OCI-LY1 (cell line): ENCODE data around the gene ENPP7.
"Not testable (repeated sequence)": the region's sequence is repeated elsewhere in the genome, so short reads cannot be mapped to it uniquely, and the experiment has no call there.

Source experiments
- H2AFZ ChIP-seq: fragments of 200-600 bp; sonication (generic), shearing (Covaris generic); 2 replicates; pipeline ENCODE4 v1.6.0; 2014; ENCODE audit warnings: antibody characterized with exemption, mild to moderate bottlenecking, low read length
- H3F3A ChIP-seq: fragments of 200-600 bp; sonication (generic), shearing (Covaris generic); 2 replicates; pipeline ENCODE4 v1.6.0; 2014; ENCODE audit warnings: mild to moderate bottlenecking, antibody characterized with exemption, low read length, moderate library complexity; ENCODE audit not compliant: insufficient read depth
- H3K27ac ChIP-seq: fragments of 200-600 bp; sonication (generic); 2 replicates; pipeline ENCODE4 v1.5.1; 2014; ENCODE audit warnings: low read length, mixed run types, mild to moderate bottlenecking, low read depth; ENCODE audit not compliant: poor library complexity, severe bottlenecking
- H3K27me3 ChIP-seq: fragments of 200-600 bp; sonication (generic); 2 replicates; pipeline ENCODE4 v1.6.0; 2014; ENCODE audit warnings: antibody characterized with exemption, mild to moderate bottlenecking, low read length, moderate library complexity; ENCODE audit not compliant: insufficient read depth
- H3K36me3 ChIP-seq: fragments of 200-600 bp; sonication (generic); 2 replicates; pipeline ENCODE4 v1.6.1; 2014; ENCODE audit warnings: mild to moderate bottlenecking, antibody characterized with exemption, low read length, moderate library complexity, mixed read lengths; ENCODE audit not compliant: insufficient read depth
- H3K4me1 ChIP-seq: fragments of 200-600 bp; sonication (generic); 2 replicates; pipeline ENCODE4 v1.5.1; 2014; ENCODE audit warnings: mild to moderate bottlenecking, low read length, moderate library complexity; ENCODE audit not compliant: insufficient read depth, severe bottlenecking
- H3K4me2 ChIP-seq: fragments of 200-600 bp; sonication (generic), shearing (Covaris generic); 2 replicates; pipeline ENCODE4 v1.6.1; 2014; ENCODE audit warnings: low read length
- H3K4me3 ChIP-seq: fragments of 200-600 bp; sonication (generic); 2 replicates; pipeline ENCODE4 v1.5.1; 2014; ENCODE audit warnings: low read length, low read depth, mild to moderate bottlenecking, mixed read lengths; ENCODE audit not compliant: poor library complexity, severe bottlenecking
- H3K79me2 ChIP-seq: fragments of 200-600 bp; shearing (Covaris generic); 2 replicates; pipeline ENCODE4 v1.6.1; 2016; ENCODE audit warnings: mixed run types, low read length, mixed read lengths; ENCODE audit not compliant: insufficient read depth
- H3K9ac ChIP-seq: fragments of 200-600 bp; sonication (generic), shearing (Covaris generic); 2 replicates; pipeline ENCODE4 v1.6.1; 2014; ENCODE audit warnings: mild to moderate bottlenecking, low read length, mixed read lengths
- H3K9me2 ChIP-seq: fragments of 200-600 bp; sonication (generic), shearing (Covaris generic); 2 replicates; pipeline ENCODE4 v1.6.1; 2014; ENCODE audit warnings: low read depth, mild to moderate bottlenecking, low read length, mixed read lengths
- H3K9me3 ChIP-seq: fragments of 200-600 bp; shearing (Covaris generic); 2 replicates; pipeline ENCODE4 v1.6.1; 2014; ENCODE audit warnings: low read length, mixed read lengths
- H4K20me1 ChIP-seq: fragments of 200-600 bp; sonication (generic), shearing (Covaris generic); 2 replicates; pipeline ENCODE4 v1.6.0; 2016; ENCODE audit warnings: mild to moderate bottlenecking, low read length; ENCODE audit not compliant: insufficient read depth
- CTCF ChIP-seq: fragments of 200-600 bp; sonication (generic), shearing (Covaris generic); IDR thresholded peaks from 2 replicates; pipeline ENCODE4 v1.5.1; 2017; ENCODE audit warnings: mild to moderate bottlenecking, antibody characterized with exemption, low read length, moderate library complexity, mixed read lengths
- EZH2 ChIP-seq: fragments of 200-600 bp; sonication (generic), shearing (Covaris generic); IDR thresholded peaks from 2 replicates; pipeline ENCODE4 v1.8.0; 2017; ENCODE audit warnings: borderline replicate concordance, mixed run types, mild to moderate bottlenecking, antibody characterized with exemption, low read length, moderate library complexity, mixed read lengths

The ENPP7 gene

GRCh38 chr17:79765708-79766107 is 35.0 kb downstream of the ENPP7 start:
- no peak overlapping the region for H3K4me2 ChIP-seq
- no peaks in the 10 kb centered on the region for H3K79me2 ChIP-seq
- no peak for TF ChIP-seq EZH2
- TF ChIP-seq CTCF = no peak
- H3F3A ChIP-seq = no peaks in the 10 kb centered on the region
- H4K20me1 ChIP-seq = no peaks in the 10 kb centered on the region
- H3K27me3 ChIP-seq = peaks cover 10% of the 10 kb centered on the region; the same call in 1 of the 2 replicates
- no peak overlapping the region for H3K9ac ChIP-seq
- no peaks in the 10 kb centered on the region; the same call in 1 of the 2 replicates for H3K36me3 ChIP-seq
- H3K4me3 ChIP-seq = no peak overlapping the region
- H3K27ac ChIP-seq = no peak overlapping the region
- no peaks in the 10 kb centered on the region for H3K9me2 ChIP-seq
- no peaks in the 10 kb centered on the region for H3K4me1 ChIP-seq
- peaks cover 5% of the 10 kb centered on the region; the same call in 1 of the 2 replicates for H3K9me3 ChIP-seq
- H2AFZ ChIP-seq = no peak overlapping the region

- Histone ChIP-seq H3K9me2 (no peaks in the 10 kb centered on the region), H3K27me3 (peaks cover 12% of the 10 kb centered on the region; the same call in 1 of the 2 replicates), H3K4me3 (no peak overlapping the region), H4K20me1 (no peaks in the 10 kb centered on the region), H3K4me2 (no peak overlapping the region), H3F3A (no peaks in the 10 kb centered on the region), H3K4me1 (no peaks in the 10 kb centered on the region), H3K9ac (no peak overlapping the region), H3K36me3 (no peaks in the 10 kb centered on the region; the same call in 1 of the 2 replicates), H2AFZ (no peak overlapping the region), H3K9me3 (peaks cover 5% of the 10 kb centered on the region; the same call in 1 of the 2 replicates), H3K79me2 (no peaks in the 10 kb centered on the region), H3K27ac (no peak overlapping the region)
- TF ChIP-seq EZH2 (no peak), CTCF (no peak)
Observed at GRCh38 chr17:79769570-79770506, 39.1 kb downstream of the ENPP7 start.

- no peak overlapping the region for H2AFZ ChIP-seq
- H3K4me3 ChIP-seq = no peak overlapping the region
- no peak overlapping the region for H3K4me2 ChIP-seq
- H3K27ac ChIP-seq = no peak overlapping the region
- H3K4me1 ChIP-seq = no peaks in the 10 kb centered on the region
- no peaks in the 10 kb centered on the region; the same call in 1 of the 2 replicates for H3K36me3 ChIP-seq
- no peaks in the 10 kb centered on the region for H4K20me1 ChIP-seq
- H3K9ac ChIP-seq = no peak overlapping the region
- H3F3A ChIP-seq = no peaks in the 10 kb centered on the region
- H3K9me3 ChIP-seq = peaks cover 5% of the 10 kb centered on the region; the same call in 1 of the 2 replicates
- H3K27me3 ChIP-seq = peaks cover 12% of the 10 kb centered on the region; the same call in 1 of the 2 replicates
- no peaks in the 10 kb centered on the region for H3K79me2 ChIP-seq
- H3K9me2 ChIP-seq = no peaks in the 10 kb centered on the region
- TF ChIP-seq EZH2 = no peak
- TF ChIP-seq CTCF = no peak
Observed at GRCh38 chr17:79771276-79771675, 40.5 kb downstream of the ENPP7 start.

- not testable (repeated sequence) for H3K4me3 ChIP-seq, H3K4me1 ChIP-seq, H3F3A ChIP-seq, H3K9me3 ChIP-seq, H2AFZ ChIP-seq, H3K79me2 ChIP-seq, H3K36me3 ChIP-seq, H3K9ac ChIP-seq, H4K20me1 ChIP-seq, H3K27ac ChIP-seq, H3K4me2 ChIP-seq, H3K9me2 ChIP-seq
- H3K27me3 ChIP-seq = peaks cover 11% of the 10 kb centered on the region; the same call in 1 of the 2 replicates
Observed at GRCh38 chr17:79772726-79773125, 42.0 kb downstream of the ENPP7 start.
